Heart right ventricle (tissue), 16 donors: ENCODE measurements around the gene SPTBN1. TPM values are rescaled to one million over a fixed set of nuclear protein-coding genes. Genes with fewer than 3 reads are reported as not detected.

ENCODE experiments used
- ATAC-seq, 8 donors: fragments of 200-7000 bp; cut with Tn5 transposase; one replicate each; pipeline ENCODE4 v1.9.1; 2020; ENCODE audit warnings: mild to moderate bottlenecking in 8 of 8, moderate library complexity in 8 of 8, moderate number of reproducible peaks in 1 of 8
- DNase-seq, 2 donors: peaks; one replicate each; pipeline ENCODE4 v3.0.0-alpha.2; 2020
- H3K27ac ChIP-seq, 10 donors: fragments of 200-600 bp; sonication (generic) in 2 of 10; one replicate each; pipeline versions ENCODE4 v1.5.0 to v1.8.0; 2020 to 2022; ENCODE audit warnings: mild to moderate bottlenecking in 3 of 10
- H3K27me3 ChIP-seq, 7 donors: fragments of 200-600 bp; one replicate each; pipeline ENCODE4 v1.8.0; 2021 to 2022; ENCODE audit warnings: mild to moderate bottlenecking in 2 of 7
- H3K36me3 ChIP-seq, 9 donors: fragments of 200-600 bp; sonication (generic) in 1 of 9; one replicate each; pipeline versions ENCODE4 v1.5.0 to v1.8.0; 2020 to 2022; ENCODE audit warnings: mild to moderate bottlenecking in 2 of 9
- H3K4me1 ChIP-seq, 9 donors: fragments of 200-600 bp; sonication (generic) in 1 of 9; one replicate each; pipeline versions ENCODE4 v1.5.0 to v1.8.0; 2020 to 2022; ENCODE audit warnings: mild to moderate bottlenecking in 4 of 9
- H3K4me3 ChIP-seq, 10 donors: fragments of 200-600 bp; sonication (generic) in 2 of 10; one replicate each; pipeline versions ENCODE4 v1.5.0 to v1.8.0; 2020 to 2022; ENCODE audit warnings: mild to moderate bottlenecking in 7 of 10, moderate library complexity in 2 of 10
- H3K9me3 ChIP-seq, 11 donors: fragments of 200-600 bp in 10 of 11; sonication (generic) in 2 of 11; one replicate each; pipeline versions ENCODE4 v1.5.0 to v1.8.0; 2013 to 2022; ENCODE audit warnings: mild to moderate bottlenecking in 2 of 11, control low read depth in 1 of 11, moderate library complexity in 1 of 11
- CTCF ChIP-seq, 9 donors: fragments of 200-600 bp; sonication (generic) in 2 of 9; IDR thresholded peaks; one replicate each; pipeline versions ENCODE4 v1.5.0 to v1.8.0; 2021 to 2022; ENCODE audit warnings: antibody characterized with exemption in 9 of 9, mild to moderate bottlenecking in 5 of 9, moderate library complexity in 1 of 9
- WGBS, 2 donors: extraction: QIAGEN DNeasy Blood & Tissue Kit; methylation state at CpG; one replicate each; pipeline ENCODE4 v1.1.7; 2013; ENCODE audit warnings: inconsistent platforms in 1 of 2; 5-methylcytosine and 5-hydroxymethylcytosine counted together
- intact Hi-C, 10 donors: fragments of 100-400 bp; cut with DNase I; formaldehyde crosslinking; loops; one replicate each; pipeline versions ENCODE4 v1.11.1 to v1.14.2; 2022
- polyA plus RNA-seq, 2 donors: library from polyadenylated mRNA; stranded (reverse); fragments of 200-250 nt; gene quantifications; one replicate each; pipeline ENCODE4 v1.2.3, GENCODE V29; 2013
- total RNA-seq, 10 donors: library from RNA; stranded (reverse); fragmentation: NEBNext Ultra II Directional in 3 of 10; extraction: Animal tissue kit (Norgen Biotek cat#: 25700) in 3 of 10; gene quantifications; one replicate each; pipeline versions ENCODE4 v1.2.1 to v1.2.4, GENCODE V29; 2021 to 2023
- donor health status: Arrhythmogenic right ventricular cardiomyopathy.
- donor health status: ischemic (EF 13 %, LVEDD 7.1; RV severe dilation, severe dysfunction).
- donor health status: healthy with polysubstance abuse.
- donor health status: DM: no; HTN: yes; CAD: no.
- donor health status: DM: no; HTN: no; CAD: no.
- donor health status: ischemic (EF 25% LVEDD 6.9; RV normal size, moderate dysfunction).
- donor health status: ischemic (EF 25% LVEDD 5.7; RV mildly dilated, moderate dysfunction).
- donor health status: healthy.
- donor health status: DM: yes; HTN: yes; CAD: no.
- donor health status: Ischemic cardiomyopathy.
- donor health status: ischemic (EF 35%, LVEDD 5.7; RV mildly dilated, moderate dysfunction).
- donor health status: nonischemic (EF 11% LVEDD 7.7; RV severe dilation, severe dysfunction).
- donor health status: DM: yes; HTN: yes; CAD: no.
- donor health status: PGD.
- donor health status: ischemic (EF 29% LVEDD 5.4; RV normal size, mild dysfunction).
- donor health status: nonischemic (EF 23%, LVEDD 6.1; RV moderate dilation, normal function).

Gene SPTBN1
- total and polyA plus RNA-seq, 12 donors = 91.1 to 643 (median 494) TPM

- no peak for TF ChIP-seq CTCF (IDR thresholded peaks at IDR 0.05)
- ATAC-seq = peak in 2 of 8 donors; percentile 26
- intact Hi-C loops = no loop called here
- Histone ChIP-seq H3K27ac (peak overlapping the region in 7 of 10 donors; percentile 0 to 79 (median 58)), H3K36me3 (peaks cover 0 to 4% (median 0%) of the 10 kb centered on the region in 9 donors), H3K4me1 (peaks cover 7 to 100% (median 94%) of the 10 kb centered on the region in 9 donors), H3K27me3 (no peaks in the 10 kb centered on the region), H3K4me3 (no peak overlapping the region), H3K9me3 (peaks cover 0 to 14% (median 0%) of the 10 kb centered on the region in 11 donors)
- no peak for DNase-seq
- WGBS, 2 donors = 31 to 33% methylated on average over 3 of the region's 3 CpGs
These were observed 19.2 kb downstream of the SPTBN1 start for GRCh38 chr2:54475285-54475684.

GRCh38 chr2:54475919-54476318 is 19.8 kb downstream of the SPTBN1 start:
- intact Hi-C loops = no loop called here
- 84 to 86% methylated on average over 5 of the region's 5 CpGs for WGBS, 2 donors
- Histone ChIP-seq H3K4me1 (peaks cover 7 to 100% (median 94%) of the 10 kb centered on the region in 9 donors), H3K4me3 (no peak overlapping the region), H3K9me3 (peaks cover 0 to 14% (median 0%) of the 10 kb centered on the region in 11 donors), H3K27me3 (no peaks in the 10 kb centered on the region), H3K36me3 (no peaks in the 10 kb centered on the region), H3K27ac (peak overlapping the region in 6 of 10 donors; percentile 6 to 79 (median 58))
- DNase-seq = no peak
- no peak for ATAC-seq
- TF ChIP-seq CTCF (IDR thresholded peaks at IDR 0.05) = no peak

GRCh38 chr2:54476852-54477251 is 20.7 kb downstream of the SPTBN1 start:
- Histone ChIP-seq H3K4me1 (peaks cover 4 to 99% (median 93%) of the 10 kb centered on the region in 9 donors), H3K27ac (peak overlapping the region in 8 of 10 donors; percentile 0 to 79 (median 48)), H3K4me3 (no peak overlapping the region), H3K36me3 (no peaks in the 10 kb centered on the region), H3K27me3 (no peaks in the 10 kb centered on the region), H3K9me3 (peaks cover 0 to 14% (median 0%) of the 10 kb centered on the region in 11 donors)
- no peak for ATAC-seq
- intact Hi-C loops = no loop called here
- 27 to 33% methylated on average over 2 of the region's 2 CpGs for WGBS, 2 donors
- TF ChIP-seq CTCF (IDR thresholded peaks at IDR 0.05) = no peak
- DNase-seq = no peak

GRCh38 chr2:54477896-54478295 is 21.8 kb downstream of the SPTBN1 start:
- no peaks in the 10 kb centered on the region for H3K36me3 ChIP-seq
- ATAC-seq (peak in 1 of 8 donors; percentile 7), DNase-seq (no peak)
- 50 to 61% methylated on average over 4 of the region's 4 CpGs for WGBS, 2 donors
- peaks cover 11 to 99% (median 94%) of the 10 kb centered on the region in 9 donors for H3K4me1 ChIP-seq
- intact Hi-C loops = no loop called here
- H3K27me3 ChIP-seq = no peaks in the 10 kb centered on the region
- TF ChIP-seq CTCF (IDR thresholded peaks at IDR 0.05) = no peak
- peak overlapping the region in 9 of 10 donors; percentile 8 to 79 (median 46) for H3K27ac ChIP-seq
- H3K9me3 ChIP-seq = peaks cover 0 to 14% (median 0%) of the 10 kb centered on the region in 11 donors
- H3K4me3 ChIP-seq = no peak overlapping the region
